Measurements from ENCODE around the gene PFDN4.

GRCh38 chr20:54257071-54257816 is 49.4 kb downstream of the PFDN4 start:
- TF ChIP-seq POLR2AphosphoS2 (conservative IDR thresholded peaks at IDR 0.05; ENCODE audit: low read length) (no peak), RAD21 (conservative IDR thresholded peaks at IDR 0.05 in 1 of 2, IDR thresholded peaks at IDR 0.05 in 1 of 2) (no peak), CEBPB (IDR thresholded peaks at IDR 0.05) (peak in 1 of 2 experiments; percentile 23; a peak in 1 of 4 replicates), CTCF (IDR thresholded peaks at IDR 0.05) (no peak), SMC3 (IDR thresholded peaks at IDR 0.05) (no peak), HOXA7 (CRISPR knock-in tag; IDR thresholded peaks at IDR 0.05) (no peak), HMGXB4 (CRISPR knock-in tag; IDR thresholded peaks at IDR 0.05; ENCODE audit: borderline replicate concordance) (no peak), TP53 (CRISPR knock-in tag; IDR thresholded peaks at IDR 0.05) (no peak), POLR2A (IDR thresholded peaks at IDR 0.05; ENCODE audit: low read length) (no peak), MAX (IDR thresholded peaks at IDR 0.05) (no peak), CBX8 (IDR thresholded peaks at IDR 0.05) (no peak)
- TF ChIP-seq, protein P1, sequence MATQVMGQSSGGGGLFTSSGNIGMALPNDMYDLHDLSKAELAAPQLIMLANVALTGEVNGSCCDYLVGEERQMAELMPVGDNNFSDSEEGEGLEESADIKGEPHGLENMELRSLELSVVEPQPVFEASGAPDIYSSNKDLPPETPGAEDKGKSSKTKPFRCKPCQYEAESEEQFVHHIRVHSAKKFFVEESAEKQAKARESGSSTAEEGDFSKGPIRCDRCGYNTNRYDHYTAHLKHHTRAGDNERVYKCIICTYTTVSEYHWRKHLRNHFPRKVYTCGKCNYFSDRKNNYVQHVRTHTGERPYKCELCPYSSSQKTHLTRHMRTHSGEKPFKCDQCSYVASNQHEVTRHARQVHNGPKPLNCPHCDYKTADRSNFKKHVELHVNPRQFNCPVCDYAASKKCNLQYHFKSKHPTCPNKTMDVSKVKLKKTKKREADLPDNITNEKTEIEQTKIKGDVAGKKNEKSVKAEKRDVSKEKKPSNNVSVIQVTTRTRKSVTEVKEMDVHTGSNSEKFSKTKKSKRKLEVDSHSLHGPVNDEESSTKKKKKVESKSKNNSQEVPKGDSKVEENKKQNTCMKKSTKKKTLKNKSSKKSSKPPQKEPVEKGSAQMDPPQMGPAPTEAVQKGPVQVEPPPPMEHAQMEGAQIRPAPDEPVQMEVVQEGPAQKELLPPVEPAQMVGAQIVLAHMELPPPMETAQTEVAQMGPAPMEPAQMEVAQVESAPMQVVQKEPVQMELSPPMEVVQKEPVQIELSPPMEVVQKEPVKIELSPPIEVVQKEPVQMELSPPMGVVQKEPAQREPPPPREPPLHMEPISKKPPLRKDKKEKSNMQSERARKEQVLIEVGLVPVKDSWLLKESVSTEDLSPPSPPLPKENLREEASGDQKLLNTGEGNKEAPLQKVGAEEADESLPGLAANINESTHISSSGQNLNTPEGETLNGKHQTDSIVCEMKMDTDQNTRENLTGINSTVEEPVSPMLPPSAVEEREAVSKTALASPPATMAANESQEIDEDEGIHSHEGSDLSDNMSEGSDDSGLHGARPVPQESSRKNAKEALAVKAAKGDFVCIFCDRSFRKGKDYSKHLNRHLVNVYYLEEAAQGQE (IDR thresholded peaks at IDR 0.05), result no peak

Data from A549 (cell line).